ENCODE data around the gene PRKCA.
"Not testable (repeated sequence)": the region's sequence is repeated elsewhere in the genome, so short reads cannot be mapped to it uniquely, and the experiment has no call there.

PRKCA gene

DNA sequence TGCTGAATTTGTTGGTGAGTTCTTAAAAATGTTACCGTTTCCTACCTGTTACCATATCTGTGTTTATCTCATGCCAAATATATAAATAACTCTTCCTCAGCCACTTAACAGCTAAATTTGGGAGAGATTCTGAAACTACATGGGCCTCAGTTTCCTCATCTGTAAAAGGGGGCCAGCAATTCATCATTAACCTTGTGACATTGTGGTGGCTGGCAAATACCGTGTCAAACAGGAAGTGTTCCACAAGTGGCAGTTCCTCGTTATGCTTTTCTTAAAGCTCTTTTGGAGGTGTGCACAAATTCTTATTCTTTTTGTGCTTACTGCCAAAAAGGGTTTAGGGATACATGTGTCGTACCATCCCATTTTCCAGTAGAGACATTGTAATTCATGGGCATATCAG lies 312.1 kb downstream of the PRKCA start:
- DNase-seq = no peak
- Mint-ChIP-seq H3K4me3 (no peak overlapping the region), H3K4me1 (ENCODE audit: low read depth in 2 of 2) (peaks cover 6% of the 10 kb centered on the region in 2 donors), H3K27ac (no peak overlapping the region), H3K9me3 (peaks cover 2 to 15% of the 10 kb centered on the region in 2 donors), H3K27me3 (no peaks in the 10 kb centered on the region), H3K36me3 (ENCODE audit: insufficient read depth) (peaks cover 6% of the 10 kb centered on the region)
- ATAC-seq (replicated peaks) = no peak

- H3K9me3 Mint-ChIP-seq = no peaks in the 10 kb centered on the region
- H3K36me3 Mint-ChIP-seq (ENCODE audit: insufficient read depth) = peaks cover 2% of the 10 kb centered on the region
- DNase-seq = no peak
- no peak overlapping the region for H3K4me3 Mint-ChIP-seq
- H3K27ac Mint-ChIP-seq = no peak overlapping the region
- no peak for ATAC-seq (replicated peaks)
- no peaks in the 10 kb centered on the region for H3K27me3 Mint-ChIP-seq
- peaks cover 6 to 8% of the 10 kb centered on the region in 2 donors for H3K4me1 Mint-ChIP-seq (ENCODE audit: low read depth in 2 of 2)
These were observed 316.8 kb downstream of the PRKCA start for GRCh38 chr17:66619206-66619605.

- H3K27ac Mint-ChIP-seq = no peak overlapping the region
- no peaks in the 10 kb centered on the region for H3K9me3 Mint-ChIP-seq
- ATAC-seq (replicated peaks) (no peak), DNase-seq (no peak)
- H3K4me3 Mint-ChIP-seq = no peak overlapping the region
- peaks cover 2% of the 10 kb centered on the region for H3K36me3 Mint-ChIP-seq (ENCODE audit: insufficient read depth)
- no peaks in the 10 kb centered on the region for H3K27me3 Mint-ChIP-seq
- H3K4me1 Mint-ChIP-seq (ENCODE audit: low read depth in 2 of 2) = peaks cover 6 to 8% of the 10 kb centered on the region in 2 donors
These were observed 318.1 kb downstream of the PRKCA start for GRCh38 chr17:66620528-66620927.

- H3K27me3 Mint-ChIP-seq; H3K4me1 Mint-ChIP-seq (ENCODE audit: low read depth in 2 of 2); DNase-seq; H3K4me3 Mint-ChIP-seq; H3K36me3 Mint-ChIP-seq (ENCODE audit: insufficient read depth); H3K9me3 Mint-ChIP-seq; ATAC-seq (replicated peaks); H3K27ac Mint-ChIP-seq: not testable (repeated sequence)
These were observed 322.2 kb downstream of the PRKCA start for GRCh38 chr17:66624630-66625029.

DNA sequence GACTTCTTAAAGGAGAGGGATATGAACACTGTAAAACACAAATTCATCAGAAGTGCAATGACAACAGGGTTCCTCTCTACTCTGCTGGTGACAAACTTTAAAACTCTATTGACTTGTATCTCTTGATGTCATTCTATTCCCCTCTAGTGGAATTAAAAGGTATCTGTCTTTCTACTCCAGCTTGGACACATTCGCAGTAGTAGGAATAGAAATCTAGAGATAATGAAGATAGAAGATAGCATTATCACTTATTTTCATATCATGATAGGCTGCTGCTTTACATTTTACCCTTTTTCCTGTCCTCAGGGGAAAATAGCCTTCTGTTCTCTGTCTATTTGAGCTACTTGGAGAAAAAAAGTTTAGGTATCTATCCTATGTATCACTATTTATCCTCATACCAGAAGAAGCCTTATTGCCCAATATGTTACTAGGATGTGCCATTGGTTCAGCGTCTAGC lies 322.9 kb downstream of the PRKCA start:
- no peak for DNase-seq
- Mint-ChIP-seq H3K4me1 (ENCODE audit: low read depth in 2 of 2) (peaks cover 0 to under 1% of the 10 kb centered on the region in 2 donors), H3K27me3 (no peaks in the 10 kb centered on the region), H3K36me3 (ENCODE audit: insufficient read depth) (no peaks in the 10 kb centered on the region), H3K9me3 (no peaks in the 10 kb centered on the region), H3K4me3 (no peak overlapping the region), H3K27ac (no peak overlapping the region)
- ATAC-seq (replicated peaks) = no peak

GRCh38 chr17:66627985-66628384 lies 325.6 kb downstream of the PRKCA start:
- Mint-ChIP-seq H3K27me3 (no peaks in the 10 kb centered on the region), H3K27ac (no peak overlapping the region), H3K4me3 (no peak overlapping the region), H3K36me3 (ENCODE audit: insufficient read depth) (no peaks in the 10 kb centered on the region), H3K9me3 (no peaks in the 10 kb centered on the region), H3K4me1 (ENCODE audit: low read depth in 2 of 2) (no peaks in the 10 kb centered on the region)
- ATAC-seq (replicated peaks) (no peak), DNase-seq (no peak)

- Mint-ChIP-seq H3K9me3 (no peaks in the 10 kb centered on the region), H3K36me3 (ENCODE audit: insufficient read depth) (no peaks in the 10 kb centered on the region), H3K4me1 (ENCODE audit: low read depth in 2 of 2) (peaks cover 0 to 3% of the 10 kb centered on the region in 2 donors), H3K27me3 (no peaks in the 10 kb centered on the region), H3K4me3 (no peak overlapping the region), H3K27ac (no peak overlapping the region)
- DNase-seq (no peak), ATAC-seq (replicated peaks) (no peak)
These were observed 327.3 kb downstream of the PRKCA start for GRCh38 chr17:66629762-66630161.

GRCh38 chr17:66630379-66630778 lies 328.0 kb downstream of the PRKCA start:
- H3K4me1 Mint-ChIP-seq (ENCODE audit: low read depth in 2 of 2) = peaks cover 0 to 3% of the 10 kb centered on the region in 2 donors
- no peak overlapping the region for H3K4me3 Mint-ChIP-seq
- no peak for DNase-seq
- H3K27me3 Mint-ChIP-seq = no peaks in the 10 kb centered on the region
- H3K9me3 Mint-ChIP-seq = no peaks in the 10 kb centered on the region
- H3K27ac Mint-ChIP-seq = peak overlapping the region in 1 of 2 donors; percentile 51
- no peak for ATAC-seq (replicated peaks)
- no peaks in the 10 kb centered on the region for H3K36me3 Mint-ChIP-seq (ENCODE audit: insufficient read depth)

DNA sequence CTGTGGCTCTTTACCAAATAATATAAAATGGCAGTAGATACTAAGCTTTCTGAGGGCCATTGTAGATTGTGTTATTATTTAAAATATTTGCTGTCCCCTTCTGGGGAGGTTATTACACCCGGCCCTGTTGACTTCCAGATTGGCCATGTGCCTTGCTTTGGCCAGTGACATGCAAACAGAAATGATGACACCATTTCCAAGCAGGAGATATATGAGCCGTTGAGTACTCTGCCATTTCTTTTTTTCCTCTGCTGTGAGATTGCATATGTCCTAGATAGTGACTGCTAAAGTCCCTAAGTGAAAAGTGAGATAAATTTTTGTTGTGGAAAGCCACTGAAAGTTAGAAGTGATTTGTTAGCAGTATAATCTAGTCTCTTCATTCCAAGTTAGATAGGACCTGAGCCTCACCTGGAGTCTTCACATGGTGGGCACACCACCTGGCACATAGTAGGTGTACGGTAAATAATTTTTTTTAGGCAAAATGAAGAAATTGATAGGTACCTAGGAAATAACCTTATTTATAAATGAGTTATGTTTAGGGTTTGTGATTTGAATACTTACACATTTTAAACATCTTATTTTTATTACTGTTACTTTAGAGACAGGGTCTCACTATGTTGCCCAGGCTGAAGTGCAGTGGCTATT lies 328.5 kb downstream of the PRKCA start:
- no peak for DNase-seq
- Mint-ChIP-seq H3K27me3 (no peaks in the 10 kb centered on the region), H3K36me3 (ENCODE audit: insufficient read depth) (no peaks in the 10 kb centered on the region), H3K9me3 (no peaks in the 10 kb centered on the region), H3K4me3 (no peak overlapping the region), H3K4me1 (ENCODE audit: low read depth in 2 of 2) (peaks cover 0 to 4% of the 10 kb centered on the region in 2 donors), H3K27ac (no peak overlapping the region)
- no peak for ATAC-seq (replicated peaks)

DNA sequence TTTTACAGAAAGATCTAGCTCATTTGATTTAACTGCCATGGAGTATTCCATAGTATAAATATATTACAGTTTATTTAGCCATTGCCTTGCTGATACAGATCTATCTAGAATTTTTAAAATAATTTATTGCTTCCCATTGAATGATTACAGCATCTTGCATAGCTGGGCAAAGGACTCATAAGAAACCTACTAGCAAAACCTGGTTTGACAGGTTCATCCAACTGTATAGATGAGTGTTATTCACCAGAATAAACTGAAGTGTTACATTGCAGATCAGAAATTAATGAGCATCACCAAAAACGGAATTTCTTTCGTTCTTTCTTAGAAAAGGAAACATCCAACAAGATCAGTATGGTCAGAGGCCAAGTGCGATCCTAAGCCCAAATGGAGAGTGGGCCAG lies 330.3 kb downstream of the PRKCA start:
- peaks cover 0 to 8% of the 10 kb centered on the region in 2 donors for H3K4me1 Mint-ChIP-seq (ENCODE audit: low read depth in 2 of 2)
- no peak for DNase-seq
- no peak overlapping the region for H3K4me3 Mint-ChIP-seq
- H3K27me3 Mint-ChIP-seq = no peaks in the 10 kb centered on the region
- no peaks in the 10 kb centered on the region for H3K9me3 Mint-ChIP-seq
- H3K36me3 Mint-ChIP-seq (ENCODE audit: insufficient read depth) = no peaks in the 10 kb centered on the region
- ATAC-seq (replicated peaks) = no peak
- H3K27ac Mint-ChIP-seq = no peak overlapping the region

DNA sequence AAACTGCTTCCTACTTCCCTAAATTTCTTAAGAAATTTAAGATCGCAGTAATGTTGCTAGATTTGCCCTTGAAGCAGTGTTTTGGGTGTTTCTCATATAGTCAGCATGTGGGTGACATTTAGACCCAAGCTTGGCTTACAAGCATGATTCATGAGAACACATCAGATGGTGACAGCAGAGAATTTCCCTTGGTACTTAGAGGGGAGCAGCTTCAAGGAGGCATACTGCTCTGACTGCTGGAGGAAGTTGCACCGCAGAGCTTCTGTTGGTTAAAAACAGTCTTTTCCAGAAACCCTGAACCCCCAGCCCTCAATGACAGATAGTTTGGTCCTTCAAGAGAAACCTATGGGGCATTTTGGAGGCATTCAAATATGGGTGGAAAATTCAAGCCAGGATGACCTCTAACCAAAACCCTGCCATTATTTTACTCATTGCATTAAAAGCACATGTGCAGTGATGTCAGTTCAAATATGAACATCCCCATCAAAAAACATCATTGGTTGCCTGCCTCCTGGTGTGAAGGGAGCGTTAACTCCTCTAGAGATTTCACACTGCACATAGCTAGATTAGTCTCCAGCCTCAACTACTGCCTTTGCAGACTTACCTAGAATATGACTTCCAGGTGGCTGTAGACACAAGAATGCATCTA lies 331.0 kb downstream of the PRKCA start:
- H3K27me3 Mint-ChIP-seq = no peaks in the 10 kb centered on the region
- no peak overlapping the region for H3K27ac Mint-ChIP-seq
- peaks cover 0 to 8% of the 10 kb centered on the region in 2 donors for H3K4me1 Mint-ChIP-seq (ENCODE audit: low read depth in 2 of 2)
- H3K9me3 Mint-ChIP-seq = no peaks in the 10 kb centered on the region
- ATAC-seq (replicated peaks) (peak; percentile 81), DNase-seq (no peak)
- no peak overlapping the region for H3K4me3 Mint-ChIP-seq
- no peaks in the 10 kb centered on the region for H3K36me3 Mint-ChIP-seq (ENCODE audit: insufficient read depth)

DNA sequence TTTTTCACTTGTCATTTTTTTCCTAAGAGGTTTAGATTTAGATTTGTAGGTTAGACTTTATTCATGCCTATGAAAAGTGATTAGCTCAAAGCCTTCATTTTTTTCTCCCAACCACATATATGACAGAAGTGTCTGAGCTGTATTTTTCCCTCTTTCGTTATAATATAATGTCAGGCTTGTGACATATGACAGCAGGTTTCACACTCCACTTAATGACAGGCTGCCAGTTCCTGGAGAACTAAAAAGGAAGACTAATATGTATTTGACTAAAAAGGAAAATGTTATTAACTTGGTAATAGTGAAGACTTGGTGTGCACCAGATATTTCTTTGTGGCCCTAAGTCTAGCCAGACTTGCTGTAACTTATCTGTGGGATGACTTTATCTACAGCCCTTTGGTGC lies 331.8 kb downstream of the PRKCA start:
- no peak overlapping the region for H3K27ac Mint-ChIP-seq
- H3K27me3 Mint-ChIP-seq = no peaks in the 10 kb centered on the region
- ATAC-seq (replicated peaks) = no peak
- no peak overlapping the region for H3K4me3 Mint-ChIP-seq
- DNase-seq = no peak
- H3K4me1 Mint-ChIP-seq (ENCODE audit: low read depth in 2 of 2) = peaks cover 0 to 8% of the 10 kb centered on the region in 2 donors
- H3K36me3 Mint-ChIP-seq (ENCODE audit: insufficient read depth) = no peaks in the 10 kb centered on the region
- no peaks in the 10 kb centered on the region for H3K9me3 Mint-ChIP-seq

- no peak for ATAC-seq (replicated peaks)
- Mint-ChIP-seq H3K27ac (peak overlapping the region in 1 of 2 donors; percentile 33), H3K27me3 (no peaks in the 10 kb centered on the region), H3K9me3 (no peaks in the 10 kb centered on the region), H3K4me1 (ENCODE audit: low read depth in 2 of 2) (peaks cover 0 to 8% of the 10 kb centered on the region in 2 donors), H3K4me3 (no peak overlapping the region), H3K36me3 (ENCODE audit: insufficient read depth) (no peaks in the 10 kb centered on the region)
- no peak for DNase-seq
These were observed 333.1 kb downstream of the PRKCA start for GRCh38 chr17:66635386-66636045.

DNA sequence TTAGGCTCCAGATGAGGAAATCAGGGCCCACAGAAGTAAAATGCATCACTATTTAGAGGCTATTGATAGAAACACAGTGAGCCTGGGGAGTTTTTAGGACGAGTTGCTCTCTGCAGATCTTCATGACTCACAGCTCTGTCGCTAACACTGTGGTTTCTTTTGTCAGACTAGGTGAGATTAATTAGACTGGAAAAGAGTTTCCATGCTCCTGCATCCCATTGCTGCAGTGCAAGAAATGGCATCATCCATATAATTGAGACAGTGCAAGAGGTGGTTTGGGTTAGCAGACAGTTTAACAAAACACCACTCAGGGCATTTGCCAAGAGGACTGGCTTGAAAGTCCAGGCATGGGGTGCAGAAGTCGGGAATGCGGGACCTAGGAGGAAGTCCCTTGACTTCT lies 333.7 kb downstream of the PRKCA start:
- Mint-ChIP-seq H3K9me3 (no peaks in the 10 kb centered on the region), H3K4me1 (ENCODE audit: low read depth in 2 of 2) (peaks cover 0 to 8% of the 10 kb centered on the region in 2 donors), H3K27me3 (no peaks in the 10 kb centered on the region), H3K4me3 (no peak overlapping the region), H3K27ac (peak overlapping the region in 1 of 2 donors; percentile 33), H3K36me3 (ENCODE audit: insufficient read depth) (no peaks in the 10 kb centered on the region)
- no peak for ATAC-seq (replicated peaks)
- no peak for DNase-seq

All from effector memory CD8-positive, alpha-beta T cell (primary cell).